ENCODE data around the gene ME1. TPM values are rescaled to one million over a fixed set of nuclear protein-coding genes. Genes with fewer than 3 reads are reported as not detected.
A peak's percentile ranks its signal among the peaks of the same experiment; 100 is the strongest.
"Not testable (repeated sequence)": the region's sequence is repeated elsewhere in the genome, so short reads cannot be mapped to it uniquely, and the experiment has no call there.

ME1 gene
- total RNA-seq, 4 donors from 2014 or later = 7.8 to 17.6 (median 14.9) TPM

- Histone ChIP-seq H3K27me3 (no peaks in the 10 kb centered on the region), H3K4me1 (peaks cover 0 to 26% (median 4%) of the 10 kb centered on the region in 4 donors), H3K9me3 (no peaks in the 10 kb centered on the region), H3K36me3 (peaks cover 0 to 29% (median 3%) of the 10 kb centered on the region in 3 donors), H3K27ac (peak overlapping the region; percentile 61 to 92 (median 83)), H3K4me3 (peak overlapping the region; percentile 79 to 99 (median 85))
- TF ChIP-seq EP300 (IDR thresholded peaks at IDR 0.05) (no peak), POLR2A (IDR thresholded peaks at IDR 0.05) (no peak)
- TF ChIP-seq, protein P1, sequence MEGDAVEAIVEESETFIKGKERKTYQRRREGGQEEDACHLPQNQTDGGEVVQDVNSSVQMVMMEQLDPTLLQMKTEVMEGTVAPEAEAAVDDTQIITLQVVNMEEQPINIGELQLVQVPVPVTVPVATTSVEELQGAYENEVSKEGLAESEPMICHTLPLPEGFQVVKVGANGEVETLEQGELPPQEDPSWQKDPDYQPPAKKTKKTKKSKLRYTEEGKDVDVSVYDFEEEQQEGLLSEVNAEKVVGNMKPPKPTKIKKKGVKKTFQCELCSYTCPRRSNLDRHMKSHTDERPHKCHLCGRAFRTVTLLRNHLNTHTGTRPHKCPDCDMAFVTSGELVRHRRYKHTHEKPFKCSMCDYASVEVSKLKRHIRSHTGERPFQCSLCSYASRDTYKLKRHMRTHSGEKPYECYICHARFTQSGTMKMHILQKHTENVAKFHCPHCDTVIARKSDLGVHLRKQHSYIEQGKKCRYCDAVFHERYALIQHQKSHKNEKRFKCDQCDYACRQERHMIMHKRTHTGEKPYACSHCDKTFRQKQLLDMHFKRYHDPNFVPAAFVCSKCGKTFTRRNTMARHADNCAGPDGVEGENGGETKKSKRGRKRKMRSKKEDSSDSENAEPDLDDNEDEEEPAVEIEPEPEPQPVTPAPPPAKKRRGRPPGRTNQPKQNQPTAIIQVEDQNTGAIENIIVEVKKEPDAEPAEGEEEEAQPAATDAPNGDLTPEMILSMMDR (IDR thresholded peaks at IDR 0.05) = no peak
- 2 to 3% methylated on average over 37 to 44 of the region's 44 CpGs for WGBS, 2 donors
- peak in 1 of 2 donors; percentile 21 for DNase-seq (ENCODE audit: low spot score in 2 of 2)
These were observed 236.9 kb downstream of the ME1 start for GRCh38 chr6:83193747-83194566.

- Histone ChIP-seq H3K4me3 (peak within 1 kb of the TSS; percentile 79 to 99 (median 85)), H3K36me3 (peaks cover 0 to 33% (median 3%) of the 10 kb centered on the region in 3 donors), H3K27me3 (no peaks in the 10 kb centered on the region), H3K27ac (peak within 1 kb of the TSS; percentile 61 to 92 (median 83)), H3K9me3 (no peaks in the 10 kb centered on the region), H3K4me1 (peaks cover 0 to 26% (median 4%) of the 10 kb centered on the region in 4 donors)
- WGBS, 2 donors = 0% methylated on average over 54 to 72 of the region's 88 CpGs
- peak; percentile 85 to 86 for DNase-seq (ENCODE audit: low spot score in 2 of 2)
- TF ChIP-seq POLR2A (IDR thresholded peaks at IDR 0.05) (peak; percentile 70 to 88), EP300 (IDR thresholded peaks at IDR 0.05) (peak in 1 of 2 donors; percentile 90)
- TF ChIP-seq, protein P1 (IDR thresholded peaks at IDR 0.05) = peak in 1 of 5 experiments; percentile 10
These were observed 237.7 kb downstream of the ME1 start, which contains the start of the genes PGM3 and RWDD2A for GRCh38 chr6:83192871-83193746. PGM3 (minus strand) TSS chr6:83193265; CDS start chr6:83191012, 2,253 bp downstream. RWDD2A (plus strand) TSS chr6:83193357; CDS start chr6:83194452, 1,095 bp downstream.

DNA sequence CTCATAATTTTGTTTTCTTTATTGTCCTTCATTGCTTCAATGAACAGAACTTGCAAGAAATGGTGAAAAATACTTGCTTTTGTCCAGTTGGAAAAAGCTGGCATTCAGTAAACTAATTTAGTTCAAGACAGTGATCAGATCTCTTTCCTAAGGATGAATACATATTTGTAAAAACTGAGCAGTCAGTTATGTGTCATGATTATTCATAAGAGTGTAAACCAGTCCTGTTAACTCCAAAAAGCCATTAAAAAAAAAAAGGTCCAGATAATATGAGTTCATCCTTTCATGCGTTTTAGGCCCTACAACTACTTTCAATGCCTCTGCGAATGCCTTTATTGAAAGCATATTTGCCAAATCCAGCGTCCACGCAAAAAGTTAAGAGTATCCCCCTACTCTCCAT is 238.4 kb downstream of the ME1 start:
- Histone ChIP-seq H3K4me1 (peaks cover 0 to 26% (median 4%) of the 10 kb centered on the region in 4 donors), H3K27ac (peak overlapping the region; percentile 61 to 92 (median 83)), H3K36me3 (peaks cover 0 to 27% (median 3%) of the 10 kb centered on the region in 3 donors), H3K4me3 (peak overlapping the region; percentile 79 to 99 (median 85)), H3K9me3 (no peaks in the 10 kb centered on the region), H3K27me3 (no peaks in the 10 kb centered on the region)
- DNase-seq (ENCODE audit: low spot score in 2 of 2) = no peak
- TF ChIP-seq POLR2A (IDR thresholded peaks at IDR 0.05) (no peak), EP300 (IDR thresholded peaks at IDR 0.05) (no peak)
- TF ChIP-seq, protein P1 (IDR thresholded peaks at IDR 0.05) = no peak
- 0% methylated on average over 4 of the region's 4 CpGs for WGBS, 2 donors

DNA sequence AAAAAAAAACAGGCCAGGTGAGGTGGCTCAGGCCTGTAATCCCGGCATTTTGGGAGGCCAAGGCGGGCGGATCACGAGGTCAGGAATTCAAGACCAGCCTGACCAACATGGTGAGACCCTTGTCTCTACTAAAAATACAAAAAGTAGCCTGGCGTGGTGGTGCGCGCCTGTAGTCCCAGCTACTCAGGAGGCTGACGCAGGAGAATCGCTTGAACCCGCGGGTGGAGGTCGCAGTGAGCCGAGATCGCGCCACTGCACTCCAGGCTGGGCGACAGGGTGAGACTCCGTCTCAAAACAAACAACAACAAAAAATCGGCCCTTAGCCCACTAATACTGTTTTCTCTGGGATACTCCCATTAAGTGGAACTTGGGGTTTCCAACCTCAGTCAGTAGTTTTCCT is 238.9 kb downstream of the ME1 start:
- not testable (repeated sequence) for DNase-seq (ENCODE audit: low spot score in 2 of 2); H3K9me3 ChIP-seq; H3K27me3 ChIP-seq; H3K27ac ChIP-seq
- H3K4me1 ChIP-seq = peaks cover 0 to 26% (median 4%) of the 10 kb centered on the region in 4 donors
- WGBS, 2 donors = 85 to 88% methylated on average over 18 of the region's 18 CpGs
- H3K36me3 ChIP-seq = peaks cover 0 to 22% (median 3%) of the 10 kb centered on the region in 3 donors
- H3K4me3 ChIP-seq = peak overlapping the region in 3 of 4 donors; percentile 79 to 99 (median 81)

GRCh38 chr6:83190626-83191025 is 240.2 kb downstream of the ME1 start:
- Histone ChIP-seq H3K4me1 (peaks cover 0 to 26% (median 4%) of the 10 kb centered on the region in 4 donors), H3K4me3 (no peak overlapping the region), H3K36me3 (peaks cover 0 to 17% (median under 1%) of the 10 kb centered on the region in 3 donors), H3K27ac (no peak overlapping the region), H3K27me3 (no peaks in the 10 kb centered on the region), H3K9me3 (no peaks in the 10 kb centered on the region)
- WGBS, 2 donors = 92 to 95% methylated on average over 6 of the region's 6 CpGs
- no peak for DNase-seq (ENCODE audit: low spot score in 2 of 2)
- no peak for TF ChIP-seq POLR2A (IDR thresholded peaks at IDR 0.05)
- TF ChIP-seq EP300 (IDR thresholded peaks at IDR 0.05) = no peak
- TF ChIP-seq, protein P1 (IDR thresholded peaks at IDR 0.05) = no peak
